ENCODE results near the gene RAB1A.
"Not testable (repeated sequence)": the region's sequence is repeated elsewhere in the genome, so short reads cannot be mapped to it uniquely, and the experiment has no call there.

RAB1A gene

GRCh38 chr2:65137197-65137775 lies 7.4 kb upstream of the RAB1A start:
- in situ Hi-C loops (cut with HindIII; ENCODE audit: low sequenced_read_pairs): no loop called here

DNA sequence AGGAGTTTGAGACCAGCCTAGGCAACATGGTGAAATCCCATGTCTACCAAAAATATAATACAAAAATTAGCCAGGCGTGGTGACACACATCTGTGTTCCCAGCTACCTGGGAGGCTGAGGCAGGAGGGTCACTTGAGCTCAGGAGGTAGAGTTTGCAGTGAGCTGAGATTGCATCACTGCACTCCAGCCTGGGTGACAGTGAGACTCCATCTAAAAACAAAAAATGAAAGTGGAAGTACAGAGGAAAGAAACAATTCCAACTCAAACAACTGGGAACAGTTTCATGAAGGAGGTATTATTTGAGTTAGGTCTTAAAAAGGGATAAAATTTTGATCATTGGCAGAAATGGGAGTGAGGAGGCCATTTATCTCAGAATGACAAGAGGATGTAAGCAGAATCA lies 6.3 kb upstream of the RAB1A start:
- in situ Hi-C loops (cut with HindIII; ENCODE audit: low sequenced_read_pairs): no loop called here

DNA sequence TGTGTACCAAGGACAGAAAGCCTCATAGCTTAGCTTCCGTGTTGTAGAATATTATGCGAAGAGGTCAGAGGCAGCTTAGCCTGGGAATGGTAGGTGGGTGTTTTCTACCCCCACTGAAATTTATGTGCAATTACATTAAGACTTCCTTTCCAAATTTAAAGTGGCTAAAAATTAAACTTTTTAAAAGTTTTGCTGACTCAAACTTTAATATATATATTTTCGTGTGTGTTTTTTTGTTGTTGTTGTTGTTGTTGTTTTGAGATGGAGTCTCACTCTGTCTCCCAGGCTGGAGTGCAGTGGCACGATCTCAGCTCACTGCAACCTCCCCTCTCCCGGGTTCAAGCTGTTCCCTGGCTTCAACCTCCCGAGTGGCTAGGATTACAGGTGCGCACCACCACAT lies 4.3 kb upstream of the RAB1A start:
- in situ Hi-C loops (cut with HindIII; ENCODE audit: low sequenced_read_pairs): no loop called here

DNA sequence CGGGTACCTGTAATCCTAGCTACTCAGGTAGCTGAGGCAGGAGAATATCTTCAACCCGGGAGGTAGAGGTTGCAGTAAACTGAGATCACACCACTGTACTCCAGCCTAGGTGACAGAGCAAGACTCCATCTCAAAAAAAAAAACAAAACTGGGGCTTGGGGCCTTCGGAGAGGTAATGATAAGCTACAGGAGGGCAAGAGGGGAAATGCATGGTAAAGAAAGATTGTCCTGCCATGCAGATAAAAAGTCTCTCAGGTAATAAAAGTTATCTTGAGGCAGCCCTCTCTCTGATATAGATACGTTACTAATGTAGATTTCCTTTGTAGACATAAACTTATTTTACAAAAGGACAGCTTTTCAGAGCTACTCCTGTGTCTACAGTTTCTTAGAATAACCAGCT lies 3.7 kb upstream of the RAB1A start:
- in situ Hi-C loops (cut with HindIII; ENCODE audit: low sequenced_read_pairs): no loop called here

- in situ Hi-C loops (cut with HindIII; ENCODE audit: low sequenced_read_pairs): not testable (repeated sequence)
Observed at GRCh38 chr2:65132930-65133329, 3.0 kb upstream of the RAB1A start.

DNA sequence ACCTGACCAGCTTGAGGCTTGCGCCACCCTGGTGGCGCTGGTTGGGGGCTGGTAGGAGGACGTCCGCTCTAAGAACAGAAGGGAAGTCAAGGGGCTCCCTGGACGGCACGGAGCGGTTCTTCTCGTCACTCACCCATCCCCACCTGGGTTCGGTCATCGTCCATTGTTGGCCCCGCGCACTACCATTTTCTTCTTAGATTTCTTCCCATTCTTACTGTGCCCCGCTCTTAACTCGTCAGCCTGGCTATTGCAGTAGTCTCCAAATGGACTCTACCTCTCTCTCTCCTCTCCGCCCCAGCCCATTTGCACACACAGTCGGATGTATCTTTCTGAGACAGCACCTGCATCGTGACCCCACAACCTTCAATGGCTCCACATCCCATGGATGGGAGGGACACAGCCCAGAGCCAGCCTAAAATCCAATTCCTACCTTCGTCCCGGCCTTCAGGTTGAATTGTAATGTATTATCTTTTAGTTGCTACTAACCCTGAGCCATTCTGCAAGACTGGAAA lies 814 bp upstream of the RAB1A start:
- in situ Hi-C loops (cut with HindIII; ENCODE audit: low sequenced_read_pairs): no loop called here

- in situ Hi-C loops (cut with HindIII; ENCODE audit: low sequenced_read_pairs): no loop called here
Observed at GRCh38 chr2:65129286-65129825, 550 bp downstream of the RAB1A start.

- in situ Hi-C loops (cut with HindIII; ENCODE audit: low sequenced_read_pairs): no loop called here
Observed at GRCh38 chr2:65128297-65129190, 1.4 kb downstream of the RAB1A start.

GRCh38 chr2:65125457-65125856 lies 4.4 kb downstream of the RAB1A start:
- in situ Hi-C loops (cut with HindIII; ENCODE audit: low sequenced_read_pairs): not testable (repeated sequence)

DNA sequence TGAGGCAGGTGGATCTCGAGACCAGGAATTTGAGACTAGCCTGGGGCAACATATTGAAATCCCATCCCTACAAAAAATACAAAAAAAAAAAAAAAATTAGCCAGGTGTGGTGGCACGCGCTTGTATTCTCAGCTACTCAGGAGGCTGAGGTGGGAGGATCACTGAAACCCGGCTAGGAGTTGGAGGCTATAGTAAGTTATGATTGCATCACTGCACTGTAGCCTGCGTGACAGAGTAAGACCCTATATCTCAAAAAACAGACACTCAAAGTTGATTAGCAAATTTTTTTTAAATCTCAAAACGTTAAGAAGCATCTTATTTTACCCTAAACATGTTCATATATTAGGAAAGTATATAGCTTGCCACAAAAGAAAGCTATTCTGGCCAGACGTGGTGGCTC lies 7.6 kb downstream of the RAB1A start:
- in situ Hi-C loops (cut with HindIII; ENCODE audit: low sequenced_read_pairs): no loop called here

- in situ Hi-C loops (cut with HindIII; ENCODE audit: low sequenced_read_pairs): no loop called here
Observed at GRCh38 chr2:65120990-65121693, 8.8 kb downstream of the RAB1A start.

DNA sequence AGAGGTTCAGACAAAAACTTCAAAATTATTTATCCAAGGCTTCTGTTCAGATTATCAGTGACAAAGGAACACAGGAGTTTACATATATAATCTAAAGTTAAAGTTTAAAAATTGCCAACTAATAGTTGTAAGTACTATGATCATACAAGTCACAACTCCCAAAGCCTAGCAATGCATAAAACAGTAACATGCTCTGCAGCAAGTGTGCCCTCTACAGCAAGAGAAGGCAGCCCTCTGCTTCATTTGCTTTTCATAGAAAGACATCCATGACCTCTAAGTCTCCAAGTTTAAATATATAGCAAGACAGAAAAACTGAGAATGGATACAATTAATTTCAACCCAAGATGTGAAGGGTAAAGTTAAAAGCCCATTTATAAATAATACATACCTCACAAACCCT lies 13.3 kb downstream of the RAB1A start:
- in situ Hi-C loops (cut with HindIII; ENCODE audit: low sequenced_read_pairs): no loop called here

- in situ Hi-C loops (cut with HindIII; ENCODE audit: low sequenced_read_pairs): no loop called here
Observed at GRCh38 chr2:65114921-65115320, 15.0 kb downstream of the RAB1A start.

GRCh38 chr2:65113816-65114215 lies 16.1 kb downstream of the RAB1A start:
- in situ Hi-C loops (cut with HindIII; ENCODE audit: low sequenced_read_pairs): no loop called here

- in situ Hi-C loops (cut with HindIII; ENCODE audit: low sequenced_read_pairs): no loop called here
Observed at GRCh38 chr2:65113229-65113628, 16.7 kb downstream of the RAB1A start.

DNA sequence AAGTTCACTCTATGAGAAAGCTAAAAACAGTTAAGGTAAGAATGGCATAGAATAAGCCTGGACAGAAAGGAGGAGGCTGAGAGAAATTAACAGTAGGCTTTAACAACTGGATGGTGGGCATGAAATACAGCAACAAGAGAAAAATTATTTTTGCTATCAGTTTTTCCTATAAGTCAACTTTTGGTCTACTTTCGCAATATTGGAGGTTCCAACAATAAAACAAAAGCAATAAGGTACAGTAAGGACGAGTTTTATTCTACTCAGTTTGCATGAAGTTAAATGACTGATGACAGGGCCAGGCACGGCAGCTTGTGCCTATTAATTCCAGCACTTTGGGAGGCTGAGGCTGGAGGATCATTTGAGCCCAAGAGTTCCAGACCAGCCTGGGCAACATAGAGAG lies 17.3 kb downstream of the RAB1A start:
- in situ Hi-C loops (cut with HindIII; ENCODE audit: low sequenced_read_pairs): no loop called here

DNA sequence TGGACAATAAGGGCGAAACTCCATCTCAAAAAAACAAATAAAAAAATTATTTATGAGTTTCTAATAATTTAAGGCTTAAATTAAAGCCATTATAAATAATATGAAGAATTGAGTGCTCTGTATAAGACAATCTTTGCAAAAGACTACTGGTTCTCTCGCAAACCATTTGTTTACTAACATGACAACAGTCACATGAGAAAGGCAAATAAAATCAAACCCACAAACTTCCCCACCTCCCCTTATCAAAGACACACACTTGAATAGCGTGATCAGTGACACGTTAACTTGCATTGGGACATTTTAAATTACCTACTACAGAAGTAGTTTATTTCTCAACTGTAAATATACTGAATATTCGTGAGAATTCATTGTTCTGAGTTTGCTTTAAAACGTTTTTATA lies 21.1 kb downstream of the RAB1A start:
- in situ Hi-C loops (cut with HindIII; ENCODE audit: low sequenced_read_pairs): no loop called here

DNA sequence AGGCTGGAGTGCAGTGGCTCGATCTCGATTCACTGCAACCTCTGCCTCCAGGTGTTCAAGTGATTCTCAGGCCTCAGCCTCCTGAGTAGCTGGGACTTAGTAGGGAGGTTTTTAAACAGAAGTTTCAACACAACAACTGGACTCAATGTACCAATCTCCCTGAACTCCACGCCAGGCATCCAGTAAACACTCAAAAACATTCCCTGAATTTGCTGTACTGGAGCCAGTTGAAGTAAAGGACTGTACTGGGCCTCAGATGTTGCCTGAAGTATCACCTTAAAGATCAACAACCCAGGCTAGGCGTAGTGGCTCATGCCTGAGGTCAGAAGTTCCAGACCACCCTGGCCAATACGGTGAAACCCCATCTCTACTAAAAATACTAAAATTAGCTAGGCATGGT lies 22.4 kb downstream of the RAB1A start:
- in situ Hi-C loops (cut with HindIII; ENCODE audit: low sequenced_read_pairs): no loop called here

- in situ Hi-C loops (cut with HindIII; ENCODE audit: low sequenced_read_pairs): no loop called here
Observed at GRCh38 chr2:65103013-65103715, 26.7 kb downstream of the RAB1A start.

DNA sequence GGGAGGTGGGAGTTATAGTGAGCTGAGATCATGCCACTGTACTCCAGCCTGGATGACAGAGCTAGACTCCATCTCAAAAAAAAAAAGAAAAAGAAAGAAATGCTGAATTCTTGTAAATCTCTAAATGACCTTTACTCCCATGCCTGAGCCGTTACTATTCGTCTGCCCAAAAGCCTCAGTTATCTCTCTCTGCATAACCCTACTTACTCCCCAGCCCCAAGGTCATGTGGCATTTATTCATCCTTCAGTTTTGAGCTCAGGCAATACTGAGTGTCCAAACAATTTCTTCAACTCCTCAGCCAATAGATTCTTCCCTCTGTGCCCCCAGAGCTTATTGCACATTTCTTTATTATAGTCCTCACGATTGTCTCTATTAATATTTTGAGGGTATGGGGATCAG lies 28.8 kb downstream of the RAB1A start:
- in situ Hi-C loops (cut with HindIII; ENCODE audit: low sequenced_read_pairs): no loop called here

DNA sequence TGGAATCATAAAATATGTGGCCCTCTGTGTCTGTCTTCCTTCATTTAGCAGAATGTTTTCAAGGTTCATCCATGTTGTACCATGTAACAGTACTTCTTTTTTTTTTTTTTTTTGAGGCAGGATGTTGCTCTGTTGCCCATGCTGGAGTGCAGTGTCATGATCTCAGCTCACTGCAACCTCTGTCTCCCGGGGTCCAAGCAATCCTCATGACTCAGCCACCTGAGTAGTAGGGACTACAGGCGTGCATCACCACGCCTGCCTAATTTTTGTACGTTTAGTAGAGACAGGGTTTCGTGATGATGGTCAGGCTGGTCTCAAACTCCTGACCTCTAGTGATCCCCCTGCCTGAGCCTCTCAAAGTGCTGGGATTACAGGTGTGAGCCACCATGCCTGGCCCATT lies 31.2 kb downstream of the RAB1A start:
- in situ Hi-C loops (cut with HindIII; ENCODE audit: low sequenced_read_pairs): no loop called here

Measured in DLD1 (cell line).